NCI-H2171 (cell line): Measurements from ENCODE around the gene DYNLT4.
"Not testable (repeated sequence)": the region's sequence is repeated elsewhere in the genome, so short reads cannot be mapped to it uniquely, and the experiment has no call there.

Experiments used
- DNase-seq: peaks from one replicate; lab custom pipeline; 2025; lab: John Stamatoyannopoulos, UW

Gene DYNLT4

GRCh38 chr1:44828841-44829440 is 21.8 kb upstream of the DYNLT4 start:
- no peak for DNase-seq

- DNase-seq, result no peak
These were observed 21.0 kb upstream of the DYNLT4 start for GRCh38 chr1:44828003-44828651.

- no peak for DNase-seq
These were observed 20.2 kb upstream of the DYNLT4 start for GRCh38 chr1:44827197-44828002.

GRCh38 chr1:44826375-44827196 is 19.4 kb upstream of the DYNLT4 start:
- no peak for DNase-seq

- not testable (repeated sequence) for DNase-seq
These were observed 17.2 kb upstream of the DYNLT4 start for GRCh38 chr1:44824392-44824791.

- DNase-seq, result no peak
These were observed 15.9 kb upstream of the DYNLT4 start for GRCh38 chr1:44822981-44823451.

- DNase-seq, result no peak
These were observed 15.1 kb upstream of the DYNLT4 start for GRCh38 chr1:44822131-44822701.

GRCh38 chr1:44821240-44821715 is 14.1 kb upstream of the DYNLT4 start:
- no peak for DNase-seq

- DNase-seq, result no peak
These were observed 13.4 kb upstream of the DYNLT4 start for GRCh38 chr1:44820328-44821239.

GRCh38 chr1:44819608-44820327 is 12.6 kb upstream of the DYNLT4 start:
- DNase-seq, result peak; percentile 57

- DNase-seq, result no peak
These were observed 12.1 kb upstream of the DYNLT4 start for GRCh38 chr1:44819196-44819607.

- DNase-seq, result no peak
These were observed 10.8 kb upstream of the DYNLT4 start for GRCh38 chr1:44817771-44818495.

GRCh38 chr1:44817307-44817706 is 10.2 kb upstream of the DYNLT4 start:
- no peak for DNase-seq

- DNase-seq, result not testable (repeated sequence)
These were observed 8.8 kb upstream of the DYNLT4 start for GRCh38 chr1:44815926-44816325.

- no peak for DNase-seq
These were observed 5.8 kb upstream of the DYNLT4 start for GRCh38 chr1:44812822-44813543.

- DNase-seq, result no peak
These were observed 4.1 kb upstream of the DYNLT4 start for GRCh38 chr1:44811234-44811633.

GRCh38 chr1:44810762-44811105 is 3.6 kb upstream of the DYNLT4 start:
- DNase-seq, result not testable (repeated sequence)

GRCh38 chr1:44810101-44810761 is 3.1 kb upstream of the DYNLT4 start:
- DNase-seq, result no peak
